Measurements from ENCODE around the gene PRPF8.

DNA sequence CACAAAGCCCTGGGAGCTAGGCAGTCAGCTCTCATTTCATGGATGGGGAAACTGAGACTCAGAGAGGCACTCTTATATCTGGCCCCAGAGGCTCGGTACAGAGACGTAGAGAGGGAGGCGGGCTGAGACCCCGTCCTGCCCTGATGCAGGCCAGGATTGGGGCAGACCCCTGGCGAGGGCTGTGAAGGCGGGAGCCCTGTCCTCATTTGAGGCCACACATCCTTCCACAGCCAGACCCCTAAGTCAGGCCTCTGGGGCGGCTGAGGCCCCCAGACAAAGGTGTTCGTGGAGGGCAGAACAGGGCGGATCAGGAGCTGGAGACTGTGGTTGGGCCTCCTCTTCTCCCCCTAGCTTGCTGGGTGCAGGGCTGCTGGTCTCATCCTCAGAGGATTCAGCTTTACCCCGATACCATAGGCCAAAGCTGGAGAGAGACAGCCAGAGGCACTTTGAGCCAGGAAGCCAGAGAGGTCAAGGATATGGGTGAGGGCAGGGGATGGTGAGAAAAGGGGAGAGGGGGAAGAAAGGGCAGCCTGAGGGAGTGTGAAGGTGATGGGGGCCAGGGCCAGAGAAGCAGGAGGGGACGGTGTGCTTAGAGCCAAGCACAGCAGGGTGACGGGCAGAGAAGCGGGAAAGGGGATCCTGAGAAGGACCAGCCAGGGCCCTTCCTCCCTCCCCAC is 38.3 kb downstream of the PRPF8 start:
- TF ChIP-seq EZH2 (IDR thresholded peaks at IDR 0.05; ENCODE audit: borderline replicate concordance, low read depth, low read length, severe bottlenecking) = no peak
- TF ChIP-seq, protein P1, sequence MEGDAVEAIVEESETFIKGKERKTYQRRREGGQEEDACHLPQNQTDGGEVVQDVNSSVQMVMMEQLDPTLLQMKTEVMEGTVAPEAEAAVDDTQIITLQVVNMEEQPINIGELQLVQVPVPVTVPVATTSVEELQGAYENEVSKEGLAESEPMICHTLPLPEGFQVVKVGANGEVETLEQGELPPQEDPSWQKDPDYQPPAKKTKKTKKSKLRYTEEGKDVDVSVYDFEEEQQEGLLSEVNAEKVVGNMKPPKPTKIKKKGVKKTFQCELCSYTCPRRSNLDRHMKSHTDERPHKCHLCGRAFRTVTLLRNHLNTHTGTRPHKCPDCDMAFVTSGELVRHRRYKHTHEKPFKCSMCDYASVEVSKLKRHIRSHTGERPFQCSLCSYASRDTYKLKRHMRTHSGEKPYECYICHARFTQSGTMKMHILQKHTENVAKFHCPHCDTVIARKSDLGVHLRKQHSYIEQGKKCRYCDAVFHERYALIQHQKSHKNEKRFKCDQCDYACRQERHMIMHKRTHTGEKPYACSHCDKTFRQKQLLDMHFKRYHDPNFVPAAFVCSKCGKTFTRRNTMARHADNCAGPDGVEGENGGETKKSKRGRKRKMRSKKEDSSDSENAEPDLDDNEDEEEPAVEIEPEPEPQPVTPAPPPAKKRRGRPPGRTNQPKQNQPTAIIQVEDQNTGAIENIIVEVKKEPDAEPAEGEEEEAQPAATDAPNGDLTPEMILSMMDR (IDR thresholded peaks at IDR 0.05; ENCODE audit: borderline replicate concordance, extremely low read depth, low read length, poor library complexity, severe bottlenecking) = no peak

Data from DND-41 (cell line).